IPS-18c (cell line): ENCODE measurements around the gene ADARB2.

Experiments used
- H3K4me3 ChIP-seq: 2 replicates; pipeline ENCODE4 v1.7.0; 2013; ENCODE audit warnings: low read depth, mild to moderate bottlenecking, low read length, moderate library complexity; ENCODE audit not compliant: insufficient read depth
- H3K9me3 ChIP-seq: one replicate; pipeline ENCODE4 v1.6.1; 2013; ENCODE audit warnings: mild to moderate bottlenecking, low read length, moderate library complexity; ENCODE audit not compliant: control insufficient read depth, insufficient read depth

The ADARB2 gene

DNA sequence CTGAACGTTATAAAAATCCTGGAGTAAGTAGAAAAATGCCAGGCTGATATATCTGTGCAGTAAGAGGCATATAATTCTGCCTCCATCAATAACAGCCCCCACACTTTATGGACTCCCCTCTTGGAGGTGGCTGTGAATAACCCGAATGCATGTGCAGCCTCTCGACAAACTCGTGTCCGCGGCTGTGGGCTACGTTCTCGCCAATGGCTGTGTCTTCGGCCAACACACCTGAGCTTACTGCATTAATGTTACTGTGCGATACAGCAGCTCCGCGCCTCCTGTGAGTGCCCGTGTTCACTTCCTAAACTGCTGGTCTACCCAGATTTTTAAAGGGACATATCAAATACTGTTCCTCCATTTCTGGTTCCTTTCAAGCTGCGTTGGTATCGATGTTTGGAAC lies 209.4 kb downstream of the ADARB2 start:
- peaks cover 2% of the 10 kb centered on the region for H3K9me3 ChIP-seq

GRCh38 chr10:1526436-1527055 lies 210.8 kb downstream of the ADARB2 start:
- Histone ChIP-seq H3K4me3 (no peak overlapping the region), H3K9me3 (peaks cover 2% of the 10 kb centered on the region)

More for the DNA sequence above, 209.4 kb downstream of the ADARB2 start:
- no peak overlapping the region for H3K4me3 ChIP-seq

DNA sequence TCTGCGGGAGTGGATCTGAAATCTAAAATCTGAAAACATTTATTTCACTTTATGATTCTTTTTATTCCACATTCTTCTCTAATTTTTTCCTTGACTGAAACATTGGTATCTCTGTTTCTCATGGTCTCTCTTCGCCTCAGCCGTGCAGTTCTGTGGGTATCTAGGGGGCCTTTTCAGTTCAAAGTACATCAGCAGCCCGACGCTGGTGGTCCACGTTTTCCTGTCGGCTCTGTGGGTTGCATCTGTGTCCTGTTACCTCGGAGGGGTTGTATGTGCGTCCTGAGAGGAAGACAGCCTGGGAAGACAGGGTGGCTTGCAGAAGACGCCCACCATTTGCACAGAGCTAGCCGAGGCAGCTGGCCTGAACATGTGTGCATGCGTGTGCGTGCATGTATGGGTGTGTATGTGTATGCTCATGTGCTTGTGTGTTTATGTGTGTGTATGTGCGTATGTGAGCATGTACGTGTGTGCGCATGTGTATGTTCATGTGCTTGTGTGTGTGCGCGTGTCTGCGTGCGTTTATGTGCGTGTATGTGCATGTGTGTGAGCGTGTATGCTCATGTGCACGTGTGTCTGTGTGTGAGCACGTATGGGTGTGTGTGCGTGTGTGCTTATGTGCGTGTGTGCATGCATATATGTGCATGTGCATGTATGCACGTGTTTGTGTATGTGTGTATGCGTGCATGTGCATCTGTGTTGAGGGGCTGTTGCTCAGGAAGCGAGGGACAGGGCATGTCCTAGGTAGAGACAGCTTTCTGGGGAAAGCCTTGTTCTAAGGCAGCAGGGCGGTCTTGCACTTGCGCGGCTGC lies 211.8 kb downstream of the ADARB2 start:
- peaks cover 2% of the 10 kb centered on the region for H3K9me3 ChIP-seq
- no peak overlapping the region for H3K4me3 ChIP-seq

- peaks cover 2% of the 10 kb centered on the region for H3K9me3 ChIP-seq
- no peak overlapping the region for H3K4me3 ChIP-seq
These were observed 212.8 kb downstream of the ADARB2 start for GRCh38 chr10:1524540-1524939.

- no peak overlapping the region for H3K4me3 ChIP-seq
These were observed 214.1 kb downstream of the ADARB2 start for GRCh38 chr10:1523221-1523620.

DNA sequence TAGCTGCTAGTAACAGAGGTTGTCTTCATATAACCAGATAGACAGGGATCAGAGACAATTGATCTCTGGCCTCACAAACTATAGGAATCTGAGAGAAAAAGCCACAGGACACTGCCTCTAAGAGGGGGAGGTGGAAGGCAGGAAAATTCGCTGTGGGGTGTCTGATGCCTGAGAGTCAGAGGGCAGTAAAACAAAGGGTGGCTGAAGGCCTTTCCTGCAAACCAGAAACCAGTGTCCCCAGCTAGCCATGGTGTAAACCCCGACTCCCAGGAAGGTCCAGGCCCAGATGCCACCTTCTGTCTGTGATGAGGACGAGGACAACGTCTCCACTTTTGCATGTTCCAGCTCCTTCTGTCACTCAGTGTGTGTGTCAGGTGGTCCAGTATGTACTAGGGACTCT lies 215.1 kb downstream of the ADARB2 start:
- Histone ChIP-seq H3K9me3 (peaks cover 2% of the 10 kb centered on the region), H3K4me3 (no peak overlapping the region)

More at GRCh38 chr10:1523221-1523620, 214.1 kb downstream of the ADARB2 start:
- H3K9me3 ChIP-seq, result peaks cover 2% of the 10 kb centered on the region

DNA sequence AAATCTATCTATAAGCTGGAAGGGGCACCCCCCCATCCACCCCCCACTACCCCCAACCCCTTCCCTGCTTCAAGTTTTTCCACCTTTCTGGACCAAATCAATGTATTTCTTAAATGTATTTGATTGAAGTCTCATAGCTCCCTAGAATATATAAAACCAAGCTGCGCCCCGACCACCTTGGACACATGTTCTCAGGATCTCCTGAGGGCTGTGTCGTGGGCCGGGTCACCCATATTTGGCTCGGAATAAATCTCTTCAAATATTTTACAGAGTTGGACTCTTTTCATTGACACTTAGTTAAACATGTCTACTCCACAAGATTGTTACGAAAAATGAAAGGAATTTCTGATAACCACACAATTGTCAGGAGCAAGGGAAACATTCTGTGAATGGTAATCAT lies 215.6 kb downstream of the ADARB2 start:
- Histone ChIP-seq H3K4me3 (no peak overlapping the region), H3K9me3 (peaks cover 2% of the 10 kb centered on the region)

DNA sequence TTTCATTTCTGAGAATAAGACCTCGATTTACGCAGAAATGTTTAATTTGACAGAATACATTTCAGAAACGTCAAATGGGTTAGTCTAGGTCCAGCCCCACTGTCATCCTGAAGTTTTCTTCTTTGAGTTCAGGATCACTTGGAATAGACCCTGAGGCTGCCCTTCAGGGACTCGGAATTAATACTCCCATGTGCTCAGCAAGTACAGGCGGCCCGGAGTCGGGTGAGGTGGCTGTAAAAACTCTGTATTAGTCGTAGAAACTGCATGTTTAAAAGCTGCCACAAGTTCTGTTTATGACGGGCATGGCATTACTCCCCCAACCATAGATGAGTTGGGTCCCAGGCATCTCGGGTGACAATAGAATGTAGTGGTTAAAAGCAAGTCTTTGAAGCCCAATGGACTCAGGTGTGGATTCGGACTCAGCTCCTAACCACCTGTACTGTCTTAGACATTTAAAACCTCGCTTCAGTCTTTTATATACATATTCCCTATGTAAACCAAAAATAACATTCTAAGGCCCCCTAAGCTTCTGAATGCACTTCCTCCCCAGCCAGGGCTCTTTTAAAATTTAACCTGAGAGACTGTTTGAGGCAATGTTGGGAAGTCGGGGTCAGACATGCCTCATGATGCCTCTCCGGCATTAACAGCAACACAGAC lies 216.3 kb downstream of the ADARB2 start:
- no peak overlapping the region for H3K4me3 ChIP-seq

GRCh38 chr10:1519391-1519790 lies 217.9 kb downstream of the ADARB2 start:
- H3K9me3 ChIP-seq, result no peaks in the 10 kb centered on the region
- H3K4me3 ChIP-seq, result no peak overlapping the region

More for the DNA sequence above, 216.3 kb downstream of the ADARB2 start:
- no peaks in the 10 kb centered on the region for H3K9me3 ChIP-seq

DNA sequence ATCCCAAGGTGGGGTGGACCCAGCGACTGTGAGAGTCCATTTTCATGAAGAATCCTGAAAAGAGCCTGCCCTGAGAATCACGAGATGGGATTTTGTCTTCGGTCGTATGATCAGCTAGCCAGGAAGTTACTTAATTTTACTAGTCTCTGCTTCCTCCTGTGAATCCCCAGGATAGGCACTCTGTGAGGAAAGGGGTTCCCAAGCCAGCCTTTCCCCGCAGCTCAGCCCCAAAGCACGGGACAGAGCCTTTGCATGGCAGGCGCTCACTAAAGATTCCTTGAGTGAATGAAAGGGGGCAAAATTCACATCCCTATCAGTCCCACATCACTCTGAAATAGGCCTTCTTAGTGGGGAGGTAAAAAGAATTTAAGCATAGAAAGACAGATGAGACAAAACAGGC lies 219.6 kb downstream of the ADARB2 start:
- no peaks in the 10 kb centered on the region for H3K9me3 ChIP-seq
- no peak overlapping the region for H3K4me3 ChIP-seq

DNA sequence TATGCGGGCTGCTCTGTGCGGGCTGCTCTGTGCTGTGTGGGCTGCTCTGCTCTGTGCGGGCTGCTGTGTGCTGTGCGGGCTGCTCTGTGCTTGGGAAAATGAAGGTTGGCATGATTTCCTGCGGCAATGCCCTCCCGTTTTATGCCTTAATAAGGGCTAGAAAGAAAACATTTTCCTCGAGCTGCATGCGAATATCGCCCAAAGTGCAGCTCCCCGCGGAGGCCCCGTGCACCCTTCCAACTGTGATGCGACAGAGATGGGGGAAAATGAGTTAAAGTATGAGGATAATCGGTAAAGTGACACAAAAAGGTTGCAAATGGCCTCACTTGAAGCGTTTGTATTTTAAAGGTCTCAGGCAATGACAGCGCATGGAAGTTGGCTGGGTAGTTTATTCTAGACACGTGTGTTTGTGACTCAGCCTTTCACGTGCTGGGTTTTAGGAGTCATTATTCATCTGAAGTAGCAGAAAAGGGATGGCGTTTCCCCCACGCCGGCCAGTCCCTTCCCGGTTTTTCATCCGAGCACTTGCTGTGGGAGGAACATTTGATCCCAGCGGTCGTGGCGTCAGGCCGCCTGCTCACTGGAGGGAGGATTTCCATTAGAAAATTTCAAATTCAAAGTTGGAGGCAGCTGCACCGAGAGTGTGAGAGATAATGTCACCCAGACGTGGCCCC lies 220.7 kb downstream of the ADARB2 start:
- H3K4me3 ChIP-seq, result no peak overlapping the region
- H3K9me3 ChIP-seq, result no peaks in the 10 kb centered on the region

DNA sequence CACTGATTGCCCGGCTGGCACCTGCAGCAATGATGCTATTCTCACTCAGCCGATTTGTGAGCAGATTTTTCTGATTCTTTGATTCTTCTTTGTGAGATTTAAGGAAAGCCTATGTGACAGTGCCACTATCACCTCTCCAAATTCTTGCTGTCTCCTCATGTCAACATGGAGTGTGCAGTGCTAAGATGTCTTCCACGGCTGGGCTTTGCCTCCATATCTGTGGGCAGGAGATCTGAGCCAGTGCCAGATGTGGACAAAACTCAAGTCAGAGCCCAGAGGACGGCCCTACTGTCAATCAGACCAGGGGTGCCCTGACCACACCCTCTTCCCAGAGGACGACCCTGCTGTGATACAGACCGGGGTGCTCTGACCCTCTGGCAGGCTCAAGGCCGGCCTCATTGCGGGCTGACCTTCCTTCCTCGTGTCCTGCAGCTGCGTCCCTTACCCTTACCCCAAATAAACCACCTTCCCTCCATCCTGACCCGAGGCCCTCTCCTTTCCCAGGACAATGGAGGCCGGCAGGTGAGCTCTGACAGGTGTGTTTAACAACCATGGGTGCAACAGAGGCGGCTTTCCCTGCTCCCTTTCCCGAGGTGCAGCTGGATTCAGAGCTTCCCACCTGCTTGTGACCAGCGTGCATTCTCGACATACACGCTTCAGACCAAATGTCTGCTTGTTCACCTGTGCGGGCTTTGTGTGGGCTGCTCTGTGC lies 221.4 kb downstream of the ADARB2 start:
- Histone ChIP-seq H3K4me3 (no peak overlapping the region), H3K9me3 (no peaks in the 10 kb centered on the region)

- Histone ChIP-seq H3K9me3 (no peaks in the 10 kb centered on the region), H3K4me3 (no peak overlapping the region)
These were observed 222.1 kb downstream of the ADARB2 start for GRCh38 chr10:1515121-1515779.

DNA sequence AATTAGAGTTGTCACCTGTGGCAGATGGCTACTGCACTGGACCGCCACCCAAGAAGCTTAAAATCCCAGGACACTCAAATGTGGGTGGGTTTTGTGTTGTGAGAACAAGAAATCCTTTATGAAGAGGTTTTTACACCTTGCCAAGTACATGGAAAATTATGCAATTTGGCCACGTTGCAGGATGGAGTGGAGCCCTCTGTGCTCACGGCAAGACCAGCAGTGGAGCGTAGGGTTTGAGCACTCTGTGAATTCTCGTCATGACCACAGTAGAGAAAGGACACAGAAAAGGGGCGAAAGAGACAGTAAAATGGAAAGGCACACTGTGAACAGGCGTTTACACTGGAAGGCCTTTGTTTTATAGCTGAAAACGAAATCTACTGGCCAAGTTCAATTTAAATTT lies 222.6 kb downstream of the ADARB2 start:
- Histone ChIP-seq H3K9me3 (no peaks in the 10 kb centered on the region), H3K4me3 (no peak overlapping the region)

GRCh38 chr10:1513221-1513620 lies 224.1 kb downstream of the ADARB2 start:
- Histone ChIP-seq H3K9me3 (no peaks in the 10 kb centered on the region), H3K4me3 (no peak overlapping the region)

GRCh38 chr10:1509011-1509530 lies 228.3 kb downstream of the ADARB2 start:
- Histone ChIP-seq H3K9me3 (peaks cover 1% of the 10 kb centered on the region), H3K4me3 (no peak overlapping the region)
